ENCODE data around the gene PNKP. TPM values are rescaled to one million over a fixed set of nuclear protein-coding genes. Genes with fewer than 3 reads are reported as not detected.
A peak's percentile ranks its signal among the peaks of the same experiment; 100 is the strongest.

The PNKP gene
- total RNA-seq, 3 donors from 2014 or later, result 110 to 120 (median 110) TPM

DNA sequence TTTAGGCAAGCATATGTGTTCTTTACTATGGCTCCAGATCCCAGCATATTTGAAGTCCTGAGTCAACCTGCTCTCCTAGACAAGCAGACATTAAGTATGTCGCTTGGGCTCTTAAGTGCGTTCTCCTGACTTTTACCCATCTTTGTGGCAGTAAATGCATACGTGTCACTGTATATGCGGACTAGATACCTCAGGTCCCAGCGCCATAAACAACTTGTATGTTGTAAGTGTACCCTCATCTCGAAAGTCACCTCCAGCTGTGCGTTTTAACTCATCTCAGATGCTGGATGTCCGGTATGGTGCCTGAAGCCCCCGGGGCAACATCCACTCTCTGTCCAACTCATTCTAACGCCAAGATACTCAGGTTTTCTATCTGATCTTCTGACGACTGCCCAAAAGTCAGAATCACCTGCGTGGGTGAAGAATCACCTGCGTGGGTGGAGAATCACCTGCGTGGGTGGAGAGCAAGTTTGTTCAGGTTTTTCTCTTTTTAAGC, 14.7 kb downstream of the PNKP start:
- peaks cover 6% of the 10 kb centered on the region for H3K9me3 Mint-ChIP-seq
- H3K4me1 Mint-ChIP-seq (ENCODE audit: low read depth), result peaks cover 39% of the 10 kb centered on the region
- DNase-seq, result no peak
- no peaks in the 10 kb centered on the region for H3K27me3 Mint-ChIP-seq (ENCODE audit: low read depth)
- H3K4me3 Mint-ChIP-seq, result peak overlapping the region; percentile 84
- H3K36me3 Mint-ChIP-seq (ENCODE audit: insufficient read depth), result peaks cover 2% of the 10 kb centered on the region
- no peak for ATAC-seq

DNA sequence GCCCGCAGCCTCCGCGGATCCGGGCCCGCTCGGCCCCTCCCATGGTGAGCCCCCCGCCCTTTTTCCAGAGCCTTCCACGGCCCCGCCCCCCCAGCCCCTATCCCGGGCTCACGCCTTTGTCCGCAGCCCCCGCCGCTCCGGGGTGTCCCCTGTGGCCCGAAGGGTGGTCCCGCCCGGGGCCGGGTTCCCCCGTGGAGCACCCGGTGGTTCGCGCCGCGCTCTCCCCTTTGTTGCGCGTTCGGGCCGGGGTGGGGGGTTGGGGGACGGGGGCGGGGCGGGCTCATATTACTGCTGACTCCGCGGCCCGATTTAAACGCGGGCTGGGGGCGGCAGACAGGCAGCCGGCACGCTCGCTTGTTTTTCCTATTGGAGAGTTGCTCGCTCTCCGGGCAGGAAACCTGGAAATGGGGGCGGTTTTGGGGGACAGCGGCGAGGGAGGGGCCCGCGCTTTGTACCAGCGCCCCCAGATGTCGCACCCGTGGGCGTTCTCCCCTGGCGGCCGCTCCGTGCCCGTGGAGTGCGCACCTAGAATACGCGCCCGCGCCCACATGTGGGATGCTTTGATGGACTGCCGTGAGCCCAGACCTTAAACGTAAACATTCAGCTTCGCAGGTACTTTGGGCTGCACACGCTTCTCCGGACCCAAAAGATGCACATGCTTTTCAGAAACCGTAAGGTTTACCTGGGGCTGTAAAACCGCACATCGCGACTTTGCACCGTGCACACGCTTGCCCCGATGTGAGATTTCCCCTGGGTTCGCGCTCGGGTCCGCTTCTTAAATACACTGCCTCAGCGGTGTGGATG, 15.7 kb downstream of the PNKP start:
- ATAC-seq (peak; percentile 7 to 10), DNase-seq (no peak)
- no peaks in the 10 kb centered on the region for H3K27me3 Mint-ChIP-seq (ENCODE audit: low read depth)
- H3K36me3 Mint-ChIP-seq (ENCODE audit: insufficient read depth), result peaks cover 2% of the 10 kb centered on the region
- peak overlapping the region; percentile 84 for H3K4me3 Mint-ChIP-seq
- H3K4me1 Mint-ChIP-seq (ENCODE audit: low read depth), result peaks cover 41% of the 10 kb centered on the region
- peaks cover 6% of the 10 kb centered on the region for H3K9me3 Mint-ChIP-seq

DNA sequence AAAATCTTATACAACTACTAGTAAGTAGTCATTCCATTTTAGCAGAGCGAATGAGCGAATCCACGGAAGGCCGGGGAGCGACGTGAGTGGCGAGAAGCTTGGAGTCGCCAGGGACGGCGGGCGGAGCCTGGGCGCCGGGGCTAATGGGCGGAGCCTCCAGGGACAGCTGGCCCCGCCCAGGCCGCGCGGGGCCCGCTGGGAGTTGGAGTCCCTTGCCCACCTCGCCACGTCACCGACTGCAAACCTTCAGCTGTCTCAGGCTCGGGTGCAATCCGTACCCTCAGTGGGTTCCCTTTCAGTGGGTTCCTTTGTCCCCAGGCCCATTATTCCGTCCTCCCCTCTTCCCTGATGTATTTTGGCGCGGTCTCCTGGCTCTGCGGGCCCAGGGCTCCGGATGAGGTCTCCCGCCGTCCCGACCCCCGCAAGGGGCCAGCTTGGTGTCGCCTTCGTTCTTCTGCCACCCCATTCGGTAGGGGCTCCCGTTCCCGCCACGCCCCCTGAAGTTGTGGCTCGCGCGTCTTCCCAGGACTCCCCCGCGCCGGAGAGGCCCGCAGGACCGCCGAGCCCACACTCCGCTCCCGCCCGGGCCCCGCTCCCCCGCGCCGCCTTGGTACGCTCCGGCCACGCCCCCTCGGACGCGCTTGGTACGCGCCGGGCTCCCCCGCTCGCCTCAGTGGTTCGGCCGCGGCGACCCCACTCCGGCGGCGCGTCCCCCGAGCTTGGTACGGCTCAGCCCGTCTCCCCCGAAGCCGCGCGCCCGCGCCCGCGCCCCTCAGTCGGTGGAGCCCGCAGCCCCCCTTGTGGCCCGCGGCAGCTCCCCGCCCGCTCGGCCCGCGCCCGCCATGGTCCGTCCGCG, 16.7 kb downstream of the PNKP start, which contains the start of gene PTOV1:
Gene PTOV1, plus strand, starts transcription at position 673 of the 856 bp plus-strand sequence.
- Mint-ChIP-seq H3K36me3 (ENCODE audit: insufficient read depth) (peaks cover 2% of the 10 kb centered on the region), H3K27me3 (ENCODE audit: low read depth) (no peaks in the 10 kb centered on the region), H3K4me1 (ENCODE audit: low read depth) (peaks cover 41% of the 10 kb centered on the region), H3K4me3 (peak within 1 kb of the TSS; percentile 88), H3K9me3 (peaks cover 6% of the 10 kb centered on the region)
- ATAC-seq, result peak; percentile 87 to 89
- peak; percentile 83 for DNase-seq

DNA sequence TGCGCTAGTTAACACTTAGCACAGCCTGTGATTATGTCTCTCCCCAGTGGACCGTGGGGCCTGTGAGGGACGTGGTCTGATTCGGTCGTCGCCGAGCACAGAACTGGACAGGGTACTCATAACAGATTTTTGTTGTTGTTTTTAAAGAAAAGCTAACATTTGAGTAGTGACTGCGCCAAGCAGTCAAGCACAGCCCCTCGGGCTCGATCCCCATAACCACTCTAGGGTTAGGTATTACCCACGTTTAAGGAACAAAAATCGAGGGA, 17.2 kb downstream of the PNKP start:
- ATAC-seq, result no peak
- no peak for DNase-seq
- no peaks in the 10 kb centered on the region for H3K27me3 Mint-ChIP-seq (ENCODE audit: low read depth)
- peaks cover 6% of the 10 kb centered on the region for H3K9me3 Mint-ChIP-seq
- H3K4me3 Mint-ChIP-seq, result peak overlapping the region; percentile 88
- peaks cover 41% of the 10 kb centered on the region for H3K4me1 Mint-ChIP-seq (ENCODE audit: low read depth)
- H3K36me3 Mint-ChIP-seq (ENCODE audit: insufficient read depth), result peaks cover 2% of the 10 kb centered on the region

DNA sequence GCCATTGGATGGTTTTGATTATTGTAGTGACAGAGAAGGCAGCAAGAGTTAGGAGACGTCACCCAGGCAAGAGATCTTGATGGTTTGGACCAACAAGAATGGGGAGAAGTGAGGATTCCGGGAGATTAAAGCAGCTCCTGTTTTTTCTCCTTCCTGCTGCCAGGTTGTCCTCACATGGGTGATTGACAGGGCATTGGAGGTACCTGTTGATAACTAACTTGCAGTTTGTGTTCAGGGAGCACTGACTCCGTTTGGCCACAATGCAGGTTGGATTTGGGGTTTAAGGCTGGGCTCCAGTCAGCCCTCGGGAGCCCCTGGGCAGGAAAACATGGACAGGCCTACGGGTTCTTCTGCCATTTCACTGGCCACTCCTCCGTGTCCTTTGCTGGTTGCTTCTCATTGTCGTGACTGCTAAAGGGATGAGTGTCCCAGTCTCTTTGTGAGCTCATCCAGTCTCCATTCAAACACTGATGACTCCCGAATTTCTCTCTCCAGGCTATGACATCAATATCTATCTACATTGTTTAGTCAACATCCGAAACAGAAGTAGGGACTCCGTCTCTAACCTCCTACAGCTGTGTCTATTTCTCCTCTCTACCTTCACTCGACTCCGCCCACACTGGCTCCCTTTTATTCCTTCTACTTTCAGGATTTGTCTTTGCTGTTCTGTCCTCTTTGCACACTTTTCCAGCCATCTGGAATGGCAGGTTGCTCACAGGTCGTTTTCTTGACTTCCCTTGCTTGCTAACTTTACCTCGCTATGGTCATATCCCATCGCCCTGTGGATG, 17.7 kb downstream of the PNKP start:
- DNase-seq, result no peak
- peaks cover 2% of the 10 kb centered on the region for H3K36me3 Mint-ChIP-seq (ENCODE audit: insufficient read depth)
- H3K9me3 Mint-ChIP-seq, result peaks cover 6% of the 10 kb centered on the region
- H3K4me1 Mint-ChIP-seq (ENCODE audit: low read depth), result peaks cover 41% of the 10 kb centered on the region
- no peak for ATAC-seq
- peak overlapping the region; percentile 88 for H3K4me3 Mint-ChIP-seq
- H3K27me3 Mint-ChIP-seq (ENCODE audit: low read depth), result no peaks in the 10 kb centered on the region

DNA sequence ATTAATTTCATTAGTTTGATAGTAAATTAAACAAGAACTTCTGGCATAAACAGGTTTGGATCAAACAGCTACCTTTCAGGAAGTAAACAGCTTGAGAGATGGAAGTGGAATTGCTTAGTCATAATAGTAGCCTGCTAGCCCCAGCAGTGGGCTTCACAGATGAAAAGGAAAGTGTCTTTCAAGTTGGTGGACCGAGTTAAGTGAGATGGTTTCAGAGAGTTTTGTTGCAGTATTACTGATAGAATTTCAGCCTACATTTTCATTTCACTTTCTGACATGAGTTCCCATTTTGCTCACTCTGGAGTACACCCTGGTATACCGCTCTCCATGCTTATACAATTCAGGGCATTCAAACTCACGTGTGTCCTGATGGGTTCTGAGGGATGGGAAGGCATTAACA, 18.4 kb downstream of the PNKP start:
- Mint-ChIP-seq H3K4me1 (ENCODE audit: low read depth) (peaks cover 41% of the 10 kb centered on the region), H3K36me3 (ENCODE audit: insufficient read depth) (peaks cover 2% of the 10 kb centered on the region), H3K4me3 (peak overlapping the region; percentile 75), H3K9me3 (peaks cover 6% of the 10 kb centered on the region), H3K27me3 (ENCODE audit: low read depth) (no peaks in the 10 kb centered on the region)
- ATAC-seq (no peak), DNase-seq (no peak)

DNA sequence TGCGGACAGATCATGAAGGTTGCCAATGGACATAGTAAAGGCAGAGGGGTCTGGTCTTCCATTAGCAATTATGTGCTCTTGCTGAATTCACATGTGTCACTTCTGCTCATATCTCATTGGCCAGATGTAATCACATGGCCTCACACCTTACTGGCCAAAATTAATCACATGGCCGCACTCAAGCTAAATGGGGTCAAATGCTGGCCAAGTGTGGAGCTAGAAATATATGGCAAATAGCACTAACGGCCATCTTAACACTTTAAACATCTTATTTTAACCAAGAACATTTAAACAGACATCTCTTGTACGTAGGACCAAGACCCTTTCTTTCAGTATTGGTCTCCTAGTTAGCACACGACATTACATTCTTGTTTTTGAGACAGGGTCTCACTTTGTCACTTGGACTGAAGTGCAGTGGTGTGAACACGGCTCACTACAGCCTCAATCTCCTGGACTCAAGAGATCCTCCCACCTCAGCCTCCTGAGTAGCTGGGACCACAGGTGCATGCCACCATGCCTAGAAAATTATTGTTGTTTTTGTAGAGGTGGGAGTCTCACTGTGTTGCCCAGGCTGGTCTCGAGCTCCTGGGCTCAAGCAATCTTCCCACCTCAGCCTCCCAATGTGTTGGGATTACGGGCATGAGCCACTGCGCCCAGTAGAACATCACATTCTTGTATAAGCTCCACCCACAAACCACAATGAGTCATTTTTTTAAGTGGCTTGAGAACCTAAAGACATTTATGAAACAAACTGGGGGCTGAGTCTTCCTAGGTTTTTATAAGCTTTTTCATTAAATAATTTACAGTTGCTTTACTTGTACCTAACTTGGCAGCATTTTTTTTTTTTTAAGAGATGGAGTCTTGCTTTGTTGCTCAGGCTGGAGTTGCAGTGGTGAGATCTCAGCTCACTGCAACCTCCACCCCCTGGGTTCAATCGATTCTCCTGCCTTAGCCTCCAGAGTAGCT, 19.4 kb downstream of the PNKP start:
- ATAC-seq, result no peak
- no peak for DNase-seq
- Mint-ChIP-seq H3K27me3 (ENCODE audit: low read depth) (no peaks in the 10 kb centered on the region), H3K4me3 (no peak overlapping the region), H3K4me1 (ENCODE audit: low read depth) (peaks cover 36% of the 10 kb centered on the region), H3K36me3 (ENCODE audit: insufficient read depth) (peaks cover 2% of the 10 kb centered on the region), H3K9me3 (peaks cover 6% of the 10 kb centered on the region)

DNA sequence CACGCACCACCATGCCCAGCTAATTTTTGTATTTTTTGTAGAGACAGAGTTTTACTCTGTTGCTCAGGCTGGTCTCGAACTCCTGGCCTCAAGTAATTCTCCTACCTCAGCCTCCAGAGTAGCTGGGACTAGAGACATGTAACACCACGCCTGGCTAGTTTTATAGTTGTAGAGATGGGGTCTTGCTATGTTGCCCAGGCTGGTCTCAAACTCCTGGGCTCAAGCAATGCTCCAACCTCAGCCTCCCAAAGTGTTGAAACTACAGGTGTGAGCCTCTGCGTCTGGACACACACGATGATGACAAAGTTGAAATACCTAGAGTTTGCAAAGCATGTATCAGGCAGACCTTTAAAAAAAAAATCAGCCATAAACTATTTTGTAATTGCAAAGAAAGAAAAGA, 21.0 kb downstream of the PNKP start:
- ATAC-seq, result no peak
- H3K27me3 Mint-ChIP-seq (ENCODE audit: low read depth), result no peaks in the 10 kb centered on the region
- DNase-seq, result no peak
- peaks cover 6% of the 10 kb centered on the region for H3K9me3 Mint-ChIP-seq
- peaks cover 2% of the 10 kb centered on the region for H3K36me3 Mint-ChIP-seq (ENCODE audit: insufficient read depth)
- no peak overlapping the region for H3K4me3 Mint-ChIP-seq
- peaks cover 25% of the 10 kb centered on the region for H3K4me1 Mint-ChIP-seq (ENCODE audit: low read depth)

DNA sequence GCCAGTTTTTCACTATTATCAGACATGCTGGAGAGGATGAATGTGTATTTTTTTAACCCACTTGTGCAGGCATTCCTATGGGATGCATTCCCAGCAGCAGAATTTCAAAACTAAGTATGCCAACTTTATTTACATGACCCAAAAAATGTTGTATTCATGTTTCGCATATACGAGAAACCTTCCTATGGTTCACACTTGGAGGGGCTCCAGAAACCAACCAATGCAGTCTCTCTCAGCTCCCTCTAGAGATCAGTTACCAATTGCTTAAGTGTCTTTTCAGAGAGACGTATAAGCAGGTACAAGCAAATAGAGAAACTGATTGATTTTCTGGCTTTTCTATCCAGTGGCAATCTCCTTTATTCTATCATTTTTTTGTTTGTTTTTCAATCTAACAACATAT, 22.0 kb downstream of the PNKP start:
- peaks cover 6% of the 10 kb centered on the region for H3K9me3 Mint-ChIP-seq
- peaks cover 25% of the 10 kb centered on the region for H3K4me1 Mint-ChIP-seq (ENCODE audit: low read depth)
- no peak overlapping the region for H3K4me3 Mint-ChIP-seq

DNA sequence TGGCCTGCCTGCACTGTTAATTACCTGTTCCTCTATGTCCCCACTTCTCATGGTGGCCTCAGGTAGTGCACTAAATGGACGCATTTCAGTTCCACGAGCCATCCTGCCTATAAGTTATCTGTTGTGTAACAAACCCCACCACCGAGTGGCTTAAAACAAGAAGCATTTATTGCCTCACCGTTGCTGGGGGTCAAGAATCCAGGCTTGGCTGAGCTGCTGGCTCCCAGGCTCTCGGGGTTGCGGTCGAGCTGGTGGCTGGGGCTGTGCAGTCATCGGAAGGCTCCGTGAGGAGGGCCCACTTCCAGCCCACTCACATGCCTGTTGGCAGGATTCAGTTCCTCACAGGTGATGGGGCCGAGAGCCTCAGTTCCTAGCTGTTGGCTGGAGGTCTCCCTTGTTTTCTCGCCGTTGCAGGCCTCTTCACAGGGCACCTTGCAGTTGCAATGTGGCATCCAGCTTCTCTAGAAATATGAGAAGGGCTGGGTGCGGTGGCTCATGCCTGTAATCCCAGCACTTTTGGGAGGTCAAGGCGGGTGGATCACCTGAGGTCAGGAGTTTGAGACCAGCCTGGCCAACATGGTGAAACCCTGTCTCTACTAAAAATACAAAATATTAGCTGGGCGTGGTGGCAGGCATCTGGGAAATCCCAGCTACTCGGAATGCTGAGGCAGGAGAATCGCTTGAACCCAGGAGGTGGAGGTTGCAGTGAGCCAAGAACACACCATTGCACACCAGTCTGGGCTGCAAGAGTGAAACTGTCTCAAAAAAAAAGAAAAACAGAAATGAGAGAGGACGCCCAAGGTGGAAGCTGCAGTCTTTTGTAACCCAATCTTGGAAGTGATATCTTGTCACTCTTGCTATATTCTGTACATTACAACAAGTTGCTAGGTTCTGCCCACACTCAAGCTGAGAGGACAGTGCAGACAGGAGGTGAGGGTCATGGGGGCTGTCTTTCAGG, 23.0 kb downstream of the PNKP start:
- H3K27me3 Mint-ChIP-seq (ENCODE audit: low read depth), result no peaks in the 10 kb centered on the region
- DNase-seq (no peak), ATAC-seq (no peak)
- peaks cover 5% of the 10 kb centered on the region for H3K36me3 Mint-ChIP-seq (ENCODE audit: insufficient read depth)
- peaks cover 6% of the 10 kb centered on the region for H3K9me3 Mint-ChIP-seq
- H3K4me3 Mint-ChIP-seq, result no peak overlapping the region
- peaks cover 17% of the 10 kb centered on the region for H3K4me1 Mint-ChIP-seq (ENCODE audit: low read depth)

More for the DNA sequence above, 22.0 kb downstream of the PNKP start:
- DNase-seq (no peak), ATAC-seq (no peak)
- H3K36me3 Mint-ChIP-seq (ENCODE audit: insufficient read depth), result peaks cover 5% of the 10 kb centered on the region
- H3K27me3 Mint-ChIP-seq (ENCODE audit: low read depth), result no peaks in the 10 kb centered on the region

DNA sequence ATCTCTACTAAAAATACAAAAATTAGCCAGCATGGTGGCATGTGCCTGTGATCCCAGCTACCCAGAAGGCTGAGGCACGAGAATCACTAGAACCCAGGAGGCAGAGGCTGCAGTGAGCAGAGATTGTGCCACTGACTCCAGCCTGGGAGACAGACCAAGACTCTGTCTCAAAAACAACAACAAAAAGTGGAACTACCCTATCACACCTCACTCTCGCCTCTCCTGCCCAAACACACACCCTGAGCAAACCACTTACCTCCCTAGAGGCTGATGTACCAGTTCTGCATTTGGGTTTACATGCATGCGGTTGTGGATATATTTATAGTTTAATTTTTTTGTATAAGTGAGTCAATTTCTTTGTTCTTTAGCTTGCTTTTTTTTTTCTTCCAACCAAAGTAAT, 24.1 kb downstream of the PNKP start:
- Mint-ChIP-seq H3K4me1 (ENCODE audit: low read depth) (peaks cover 6% of the 10 kb centered on the region), H3K9me3 (no peaks in the 10 kb centered on the region), H3K36me3 (ENCODE audit: insufficient read depth) (peaks cover 13% of the 10 kb centered on the region), H3K27me3 (ENCODE audit: low read depth) (no peaks in the 10 kb centered on the region), H3K4me3 (no peak overlapping the region)
- ATAC-seq (no peak), DNase-seq (no peak)

DNA sequence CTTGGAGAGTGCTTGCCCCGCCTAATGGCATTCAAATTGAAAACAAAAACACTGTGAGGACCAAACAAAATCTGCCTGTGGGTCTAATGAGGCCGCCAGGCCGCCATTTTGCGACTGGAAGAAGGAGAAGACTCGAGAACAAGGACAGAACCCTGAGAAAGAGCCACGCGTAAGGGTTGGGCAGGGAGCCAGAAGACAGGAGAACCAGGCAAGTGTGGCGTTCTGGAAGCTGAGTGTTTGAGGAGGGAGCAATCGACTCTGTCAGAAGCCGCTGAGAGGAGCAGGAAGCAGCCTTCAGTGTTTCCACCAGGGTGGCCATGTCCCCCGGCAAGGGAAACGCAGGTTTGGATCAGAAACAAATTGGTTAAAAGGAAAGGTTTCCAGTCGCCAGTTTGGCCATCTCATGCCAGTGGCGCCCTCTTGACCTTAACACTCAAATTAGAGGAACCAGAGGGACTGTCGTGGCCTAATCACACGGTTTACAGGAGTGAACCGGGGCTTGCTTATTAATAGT, 26.6 kb downstream of the PNKP start:
- DNase-seq (no peak), ATAC-seq (no peak)
- H3K4me3 Mint-ChIP-seq, result no peak overlapping the region
- H3K36me3 Mint-ChIP-seq (ENCODE audit: insufficient read depth), result peaks cover 23% of the 10 kb centered on the region
- no peaks in the 10 kb centered on the region for H3K27me3 Mint-ChIP-seq (ENCODE audit: low read depth)
- H3K4me1 Mint-ChIP-seq (ENCODE audit: low read depth), result no peaks in the 10 kb centered on the region
- no peaks in the 10 kb centered on the region for H3K9me3 Mint-ChIP-seq
